B cell (primary cell): Measurements from ENCODE around the gene NXPE3. TPM values are rescaled to one million over a fixed set of nuclear protein-coding genes. Genes with fewer than 3 reads are reported as not detected.

Experiments
- ATAC-seq: fragments of 200-7000 bp; cut with Tn5 transposase; one replicate; pipeline ENCODE4 v1.10.0; 2021; ENCODE audit warnings: low read depth, mild to moderate bottlenecking, moderate number of reproducible peaks, moderate library complexity
- CTCF ChIA-PET: fragments of 350-600 bp; sonication (Branson Sonifier 250); formaldehyde crosslinking; loops from one replicate; lab custom pipeline; 2021; ENCODE audit warnings: antibody characterized with exemption, inconsistent platforms; lab: Charles Lee
- POLR2A ChIA-PET: fragments of 350-600 bp; sonication (Branson Sonifier 250); formaldehyde crosslinking; loops from one replicate; lab custom pipeline; 2021; ENCODE audit warnings: antibody characterized with exemption; lab: Charles Lee
- DNase-seq: peaks from one replicate; pipeline ENCODE4 v3.0.0; 2013
- H2AFZ ChIP-seq: 2 replicates; pipeline ENCODE4 v1.6.1; 2012; ENCODE audit warnings: mild to moderate bottlenecking, low read depth, low read length; ENCODE audit not compliant: insufficient read depth, poor library complexity, severe bottlenecking
- H3K27ac ChIP-seq, 2 donors: 1 replicate in 1 of 2; 2 replicates in 1 of 2; pipeline ENCODE4 v1.5.1; 2012 to 2013; ENCODE audit warnings: low read length in 2 of 2, mild to moderate bottlenecking in 2 of 2, moderate library complexity in 1 of 2
- H3K27me3 ChIP-seq, 4 experiments: fragments of 200-600 bp in 1 of 4; sonication (generic) in 1 of 4; replicated peaks in 1 of 4; 1 replicate in 2 of 4; 2 replicates in 2 of 4; pipeline versions ENCODE4 v1.6.1 to v1.7.0; 2013 to 2016; ENCODE audit warnings: low read length in 3 of 4, mild to moderate bottlenecking in 2 of 4, mixed read lengths in 1 of 4, moderate library complexity in 1 of 4; ENCODE audit not compliant: insufficient read depth in 4 of 4, control insufficient read depth in 3 of 4; ENCODE audit errors: control extremely low read depth in 1 of 4
- H3K36me3 ChIP-seq, 2 experiments: replicated peaks in 1 of 2; 1 replicate in 1 of 2; 2 replicates in 1 of 2; pipeline versions ENCODE4 v1.6.1 to v1.7.1; 2013; ENCODE audit warnings: low read length in 1 of 2; ENCODE audit not compliant: insufficient read depth in 2 of 2, control insufficient read depth in 1 of 2; ENCODE audit errors: control extremely low read depth in 1 of 2, extremely low read depth in 1 of 2
- H3K4me1 ChIP-seq, 2 donors: fragments of 200-600 bp in 1 of 2; sonication (generic) in 1 of 2; 1 replicate in 1 of 2; 2 replicates in 1 of 2; pipeline versions ENCODE4 v1.5.1 to v1.6.1; 2013 to 2017; ENCODE audit warnings: low read length in 2 of 2; ENCODE audit not compliant: control insufficient read depth in 2 of 2, insufficient read depth in 2 of 2
- H3K4me2 ChIP-seq: replicated peaks from 2 replicates; pipeline ENCODE3; 2012; ENCODE audit warnings: mild to moderate bottlenecking, low read depth, low read length; ENCODE audit not compliant: poor library complexity, severe bottlenecking
- H3K4me3 ChIP-seq, 5 experiments: fragments of 200-600 bp in 1 of 5; sonication (generic) in 1 of 5; 1 replicate in 3 of 5; 2 replicates in 2 of 5; pipeline versions ENCODE4 v1.5.1 to v1.7.0; 2011 to 2016; ENCODE audit warnings: low read length in 4 of 5, mild to moderate bottlenecking in 4 of 5, low read depth in 2 of 5, control low read depth in 1 of 5, moderate library complexity in 1 of 5; ENCODE audit not compliant: insufficient read depth in 1 of 5; ENCODE audit errors: control extremely low read depth in 1 of 5, extremely low read depth in 1 of 5
- H3K79me2 ChIP-seq: fragments of 200-600 bp; sonication (generic); one replicate; pipeline ENCODE4 v1.6.0; 2016; ENCODE audit warnings: low read length; ENCODE audit not compliant: control insufficient read depth, insufficient read depth
- H3K9ac ChIP-seq: fragments of 200-600 bp; sonication (generic); 2 replicates; pipeline ENCODE4 v1.6.1; 2017; ENCODE audit warnings: mild to moderate bottlenecking, low read length, moderate library complexity
- H3K9me3 ChIP-seq, 3 donors: one replicate each; pipeline versions ENCODE4 v1.6.1 to v1.7.1; 2013; ENCODE audit warnings: low read length in 2 of 3; ENCODE audit not compliant: control insufficient read depth in 2 of 3, insufficient read depth in 1 of 3; ENCODE audit errors: control extremely low read depth in 1 of 3
- H4K20me1 ChIP-seq: 2 replicates; pipeline ENCODE4 v1.6.0; 2012; ENCODE audit warnings: mild to moderate bottlenecking, low read length; ENCODE audit not compliant: insufficient read depth, control insufficient read depth, poor library complexity, severe bottlenecking
- H3K27ac Mint-ChIP-seq: one replicate; pipeline ENCODE4 v1.8.0; 2021; ENCODE audit warnings: mixed read lengths
- H3K27me3 Mint-ChIP-seq: one replicate; pipeline ENCODE4 v1.8.0; 2021; ENCODE audit warnings: mixed read lengths
- H3K4me1 Mint-ChIP-seq: one replicate; pipeline ENCODE4 v1.8.0; 2021; ENCODE audit warnings: mixed read lengths
- H3K4me3 Mint-ChIP-seq: one replicate; pipeline ENCODE4 v1.8.0; 2021; ENCODE audit warnings: mixed read lengths
- H3K9me3 Mint-ChIP-seq: one replicate; pipeline ENCODE4 v1.8.0; 2022; ENCODE audit warnings: mixed read lengths; ENCODE audit not compliant: insufficient read depth
- CTCF ChIP-seq: fragments of 200-600 bp; IDR thresholded peaks from one replicate; pipeline ENCODE4 v1.8.0; 2022; ENCODE audit warnings: antibody characterized with exemption, mild to moderate bottlenecking
- EZH2 ChIP-seq: IDR thresholded peaks from 2 replicates; pipeline ENCODE4 v1.6.1; 2012; ENCODE audit warnings: borderline replicate concordance, low read depth, mild to moderate bottlenecking, moderate library complexity, low read length; ENCODE audit not compliant: insufficient read depth, poor library complexity, severe bottlenecking
- WGBS: methylation state at CpG from one replicate; pipeline ENCODE4 v1.1.5; 2013; ENCODE audit warnings: missing lambda C conversion rate; ENCODE audit not compliant: insufficient coverage; 5-methylcytosine and 5-hydroxymethylcytosine counted together
- intact Hi-C: fragments of 100-400 bp; cut with micrococcal nuclease; formaldehyde crosslinking; loops from one replicate; pipeline ENCODE4 v1.10.0; 2022
- polyA plus RNA-seq: library from polyadenylated mRNA; depleted of rRNA; stranded (reverse); fragments of >200 nt; gene quantifications from 2 replicates; pipeline ENCODE4 v1.2.3, GENCODE V29; 2012
- total RNA-seq, 2 donors: library from RNA; stranded (reverse); fragments of 120-200 nt in 1 of 2; gene quantifications; 1 replicate in 1 of 2; 2 replicates in 1 of 2; pipeline versions ENCODE4 v1.2.3 to v1.2.4, GENCODE V29; 2013 to 2022

Gene NXPE3
- total and polyA plus RNA-seq, 2 donors (not counting 1 experiment from before 2014, with no cell fraction given): 15.4 to 19.7 TPM

DNA sequence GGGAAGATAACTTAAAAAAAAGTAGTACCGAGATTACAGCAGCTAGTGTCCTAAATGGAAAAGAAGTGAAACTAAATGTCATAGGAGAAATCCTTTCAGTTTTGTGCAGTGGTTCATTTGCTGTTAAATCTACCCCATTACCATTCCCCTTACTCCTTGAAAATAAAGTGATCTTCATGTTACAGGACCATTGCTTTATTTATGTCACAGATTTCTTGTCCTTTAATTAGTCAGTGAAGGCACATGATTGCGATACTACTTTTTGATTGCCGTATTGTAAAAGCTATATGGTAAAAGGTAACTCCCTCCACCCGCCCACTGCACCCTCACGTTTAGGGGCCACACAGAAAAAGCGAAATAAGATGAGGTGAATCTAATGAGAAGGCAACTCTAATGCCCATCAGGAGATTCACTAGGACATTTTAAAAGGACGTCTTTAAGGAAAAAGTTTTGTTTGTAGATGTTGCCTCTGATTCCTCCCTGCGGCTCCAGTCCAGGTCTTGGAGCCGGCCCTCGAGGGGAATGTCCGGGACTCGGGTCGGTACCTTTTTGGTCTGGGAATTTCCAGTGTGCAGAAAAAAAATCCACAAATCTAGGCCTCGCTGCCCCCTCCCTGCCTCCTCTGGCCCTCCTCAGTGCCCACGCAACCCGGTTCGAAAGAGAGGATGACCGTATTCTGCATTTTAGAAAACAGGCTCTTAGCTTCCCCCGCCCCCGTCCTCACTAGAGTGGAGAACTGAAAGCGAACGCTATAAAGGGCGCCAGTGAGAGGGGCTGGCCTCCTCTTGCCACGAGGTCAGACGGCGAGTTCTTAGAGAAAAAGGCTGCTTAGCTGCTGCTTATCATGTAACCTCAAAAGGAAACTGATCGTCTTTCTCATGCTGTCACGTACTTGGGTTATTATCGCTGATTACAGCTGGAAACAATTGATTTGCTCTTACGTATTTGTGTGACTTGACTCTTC, 48.5 kb downstream of the NXPE3 start:
- no peaks in the 10 kb centered on the region for H4K20me1 ChIP-seq
- peak overlapping the region; percentile 58 to 83 (median 62) for H3K4me3 ChIP-seq
- no peaks in the 10 kb centered on the region for H3K36me3 ChIP-seq
- H3K27me3 Mint-ChIP-seq: no peaks in the 10 kb centered on the region
- peak overlapping the region; percentile 64 for H2AFZ ChIP-seq
- H3K9me3 ChIP-seq: no peaks in the 10 kb centered on the region
- H3K4me1 Mint-ChIP-seq: peaks cover 58% of the 10 kb centered on the region
- peaks cover 44 to 45% of the 10 kb centered on the region in 2 donors for H3K4me1 ChIP-seq
- H3K79me2 ChIP-seq: peaks cover 33% of the 10 kb centered on the region
- H3K27me3 ChIP-seq: no peaks in the 10 kb centered on the region
- H3K27ac Mint-ChIP-seq: peak overlapping the region; percentile 96
- H3K27ac ChIP-seq: peak overlapping the region; percentile 93 to 97
- 3% methylated on average over 17 of the region's 30 CpGs for WGBS
- H3K9ac ChIP-seq: peak overlapping the region; percentile 83
- peak overlapping the region; percentile 90 for H3K4me2 ChIP-seq
- peak overlapping the region; percentile 90 for H3K4me3 Mint-ChIP-seq
- POLR2A ChIA-PET: interaction anchor here (0.6 to 5.5 kb wide), 10 partner anchors 9 to 397 kb away, joined by 3 to 41 read pairs (median 4); partner anchors contain the start of gene NFKBIZ
- DNase-seq (peak; percentile 93), ATAC-seq (peak; percentile 90)
- CTCF ChIA-PET: interaction anchor here (0.6 to 3.8 kb wide), 12 partner anchors 12 to 402 kb away, joined by 3 to 31 read pairs (median 9); partner anchors contain the start of gene NFKBIZ
- intact Hi-C loops: loop anchor here (1.0 to 5.0 kb wide), 5 partner anchors 9 to 109 kb away; partner anchors contain the start of gene NFKBIZ
- H3K9me3 Mint-ChIP-seq: no peaks in the 10 kb centered on the region
- TF ChIP-seq EZH2 (no peak), CTCF (no peak)
